Activated T-cell treated with anti-CD3 and anti-CD28 coated beads for 24 hours (primary cell): ENCODE data around the gene SYTL5.

ENCODE experiments used
- DNase-seq: peaks from one replicate; pipeline ENCODE4 v3.0.0-alpha.2; 2020; ENCODE audit warnings: low read depth

Gene SYTL5

DNA sequence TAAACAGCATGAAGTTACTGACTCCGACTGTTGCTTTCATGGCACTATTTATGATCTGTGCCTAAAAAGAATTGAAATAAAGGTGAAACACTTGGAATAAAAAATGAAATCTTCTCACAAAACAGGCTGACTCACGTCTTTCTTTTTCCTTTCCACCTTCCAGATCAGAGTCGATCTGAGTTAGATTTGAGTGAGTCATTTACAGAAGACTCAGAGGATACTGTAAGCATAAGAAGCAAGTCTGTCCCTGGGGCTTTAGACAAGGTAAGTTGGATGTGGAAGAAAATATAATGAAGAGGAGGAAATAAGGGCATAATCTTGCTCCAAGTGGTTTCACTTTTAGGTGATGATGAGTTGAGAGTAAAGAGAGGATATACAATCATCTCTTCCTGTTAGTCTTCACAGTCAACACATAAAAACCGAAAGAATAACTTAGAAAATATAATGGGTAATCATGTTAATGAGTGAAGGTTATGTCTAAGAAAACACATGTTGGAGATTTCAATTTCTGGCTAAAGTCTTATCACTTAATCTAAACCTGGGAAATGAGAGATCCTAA, 89.7 kb downstream of the SYTL5 start:
- DNase-seq: no peak

GRCh38 chrX:38099688-38100087, 93.3 kb downstream of the SYTL5 start:
- no peak for DNase-seq

- DNase-seq: no peak
These were observed 95.9 kb downstream of the SYTL5 start for GRCh38 chrX:38102240-38102639.

DNA sequence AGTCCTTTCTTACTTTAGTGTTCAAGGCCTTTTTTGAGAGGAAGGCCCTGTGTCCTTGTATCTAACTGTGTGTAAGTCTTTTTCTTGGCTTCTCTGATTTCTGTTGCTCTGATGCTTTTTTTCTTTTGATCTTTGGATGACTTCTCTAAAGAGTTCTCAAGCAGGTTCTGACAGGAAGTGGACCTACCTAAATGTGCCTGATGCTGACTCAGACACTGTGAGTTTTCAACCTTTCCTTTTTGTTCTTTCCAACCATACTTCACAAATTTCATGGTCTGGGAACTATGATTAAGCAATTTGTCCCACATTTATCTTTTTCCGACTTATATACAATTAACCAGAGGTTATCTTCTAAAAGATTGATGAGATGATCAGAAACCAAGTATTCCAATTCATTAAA, 96.5 kb downstream of the SYTL5 start:
- no peak for DNase-seq

- no peak for DNase-seq
These were observed 97.8 kb downstream of the SYTL5 start for GRCh38 chrX:38103857-38104812.

DNA sequence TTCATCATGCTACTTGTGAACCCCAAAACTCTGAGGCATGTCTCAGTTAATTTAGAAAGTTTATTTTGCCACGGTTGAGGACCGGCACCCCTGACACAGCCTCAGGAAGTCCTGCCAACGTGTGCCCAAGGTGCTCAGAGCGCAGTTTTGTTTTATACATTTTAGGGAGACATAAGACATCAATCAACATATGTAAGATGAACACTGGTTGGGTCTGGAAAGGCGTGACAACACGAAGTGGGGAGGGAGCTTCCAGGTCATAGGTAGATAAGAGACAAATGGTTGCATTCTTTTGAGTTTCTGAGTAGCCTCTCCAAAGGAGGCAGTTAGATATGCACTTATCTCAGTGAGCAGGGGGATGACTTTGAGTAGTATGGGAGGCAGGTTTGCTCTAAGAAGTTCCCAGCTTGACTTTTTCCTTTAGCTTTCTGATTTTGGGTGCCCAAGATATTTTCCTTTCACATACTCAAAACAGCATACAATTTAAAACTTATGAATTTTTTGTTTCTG, 98.9 kb downstream of the SYTL5 start:
- DNase-seq: no peak

- no peak for DNase-seq
These were observed 100.8 kb downstream of the SYTL5 start for GRCh38 chrX:38106991-38107655.

- DNase-seq: no peak
These were observed 102.0 kb downstream of the SYTL5 start for GRCh38 chrX:38108364-38108763.

DNA sequence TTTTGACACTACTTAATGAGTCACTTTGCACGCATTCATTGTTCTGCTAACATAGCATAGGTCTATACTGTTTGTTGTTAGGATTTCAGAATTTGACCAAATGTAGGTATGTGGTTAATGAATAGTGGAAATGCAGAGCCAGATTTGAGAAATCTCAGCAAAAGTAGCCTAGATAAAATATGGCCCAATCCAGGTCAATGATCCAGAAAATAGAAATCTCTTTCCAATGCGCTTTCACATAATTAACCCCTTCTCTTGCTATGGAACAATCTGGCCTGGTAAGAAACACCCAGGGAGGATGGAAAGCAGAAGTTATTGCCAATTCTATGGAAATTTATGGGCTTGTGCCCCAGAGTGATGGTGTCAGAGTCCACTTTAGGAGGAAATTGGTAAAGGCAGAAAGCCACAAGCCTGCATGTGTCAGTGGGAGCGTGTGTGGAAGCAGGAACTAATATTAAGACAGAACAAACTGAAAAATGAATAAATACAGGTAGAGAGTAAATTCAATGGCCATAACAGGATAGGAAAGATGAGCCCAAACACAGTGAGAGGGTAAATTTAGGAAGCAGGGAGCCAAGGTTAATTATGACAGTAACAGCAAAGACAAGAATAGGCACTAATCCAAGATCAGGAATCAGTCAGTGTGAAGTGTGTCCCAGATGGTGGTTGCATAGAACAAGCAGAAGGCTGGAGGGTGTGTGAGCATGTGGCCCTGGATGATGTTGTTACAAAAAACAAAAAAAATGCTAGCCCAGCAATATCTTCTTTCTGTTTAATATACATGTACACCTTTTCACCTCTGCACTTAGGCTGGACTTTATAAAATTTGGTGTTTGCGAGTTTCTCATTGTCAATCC, 102.9 kb downstream of the SYTL5 start:
- no peak for DNase-seq

GRCh38 chrX:38110231-38110630, 103.9 kb downstream of the SYTL5 start:
- no peak for DNase-seq

DNA sequence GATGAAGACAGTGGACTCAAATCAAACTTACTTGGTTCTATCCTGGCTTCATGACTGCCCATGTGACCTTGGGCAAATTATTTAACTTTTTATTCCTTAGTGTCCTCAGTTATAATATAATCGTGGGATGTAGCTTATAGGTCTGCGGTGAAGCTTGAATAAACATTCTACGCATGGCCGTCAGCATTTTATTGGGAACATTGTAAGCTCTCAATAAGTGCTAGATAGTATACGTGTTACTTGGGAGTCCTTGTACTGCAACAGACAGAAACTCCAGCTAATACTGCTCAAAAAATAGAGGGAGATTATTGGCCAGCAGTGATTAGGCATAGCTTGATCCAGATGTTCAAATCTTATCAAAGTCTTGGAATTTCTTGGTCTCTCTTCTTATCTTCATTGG, 104.8 kb downstream of the SYTL5 start:
- no peak for DNase-seq

DNA sequence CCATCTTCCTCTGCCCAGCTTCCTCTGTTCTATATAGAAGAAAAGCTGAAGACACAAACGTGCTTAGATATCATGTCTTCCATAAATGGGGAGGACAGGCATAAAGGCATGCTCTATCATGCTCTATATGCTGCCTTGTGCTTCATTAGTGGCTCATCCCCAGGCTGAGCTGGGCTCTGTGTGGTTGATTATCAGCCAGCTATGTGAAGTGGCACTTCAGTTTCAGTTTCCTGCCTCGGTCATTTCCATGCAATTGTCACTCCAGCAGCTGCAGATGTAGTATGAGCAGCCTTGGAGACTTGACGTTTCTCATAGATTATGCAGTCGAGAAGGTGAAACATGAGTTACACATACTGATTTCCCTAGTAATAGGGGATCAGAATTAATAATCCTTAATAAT, 106.2 kb downstream of the SYTL5 start:
- DNase-seq: no peak

DNA sequence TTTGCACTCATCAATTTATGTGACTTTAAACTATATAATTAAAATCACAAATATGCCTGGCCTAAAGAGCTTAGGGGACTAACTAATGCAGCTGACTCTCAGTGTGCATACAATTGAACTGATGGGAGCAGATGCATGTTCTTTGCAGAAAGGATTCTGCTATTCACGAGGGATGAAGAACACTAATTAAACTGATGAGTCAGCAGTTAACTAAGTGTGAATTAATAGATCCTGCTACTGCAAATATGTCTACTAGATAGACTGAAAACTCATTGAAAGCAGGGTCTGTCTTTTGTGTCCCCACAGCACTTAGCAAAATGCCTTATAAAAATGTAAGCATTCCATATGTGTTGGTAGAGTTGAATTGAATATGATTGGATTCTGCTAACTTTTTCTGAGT, 110.4 kb downstream of the SYTL5 start:
- DNase-seq: no peak

GRCh38 chrX:38117485-38117884, 111.1 kb downstream of the SYTL5 start:
- DNase-seq: no peak

GRCh38 chrX:38124000-38124399, 117.6 kb downstream of the SYTL5 start:
- DNase-seq: no peak

- no peak for DNase-seq
These were observed 119.8 kb downstream of the SYTL5 start for GRCh38 chrX:38126179-38126578.

- DNase-seq: no peak
These were observed 121.6 kb downstream of the SYTL5 start for GRCh38 chrX:38127961-38128360.

- DNase-seq: no peak
These were observed 123.0 kb downstream of the SYTL5 start for GRCh38 chrX:38129366-38129765.

GRCh38 chrX:38138157-38138891, 132.0 kb downstream of the SYTL5 start:
- no peak for DNase-seq

GRCh38 chrX:38138900-38139299, 132.5 kb downstream of the SYTL5 start:
- DNase-seq: no peak

DNA sequence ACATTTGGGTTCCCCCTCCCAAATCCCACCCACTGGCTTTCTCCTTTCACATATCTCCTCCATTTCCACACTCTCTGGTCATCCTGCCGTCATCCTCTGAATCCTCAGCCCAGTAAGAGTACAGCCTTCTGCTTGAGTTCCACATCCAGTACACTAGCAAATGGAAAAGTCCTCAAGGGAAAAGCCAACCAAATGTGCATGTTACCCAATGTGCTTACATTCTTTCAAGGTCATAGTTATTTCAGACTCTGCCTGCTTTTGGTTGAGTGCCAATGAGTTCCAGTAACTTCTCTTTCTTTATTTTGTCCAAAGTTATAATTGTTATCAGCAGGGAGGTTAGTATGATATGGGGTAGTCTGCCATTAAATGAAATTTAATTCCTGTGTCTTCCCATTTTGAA, 136.3 kb downstream of the SYTL5 start:
- DNase-seq: no peak
